Measurements from ENCODE around the gene MAP3K20. TPM values are rescaled to one million over a fixed set of nuclear protein-coding genes. Genes with fewer than 3 reads are reported as not detected.

The MAP3K20 gene
- total and polyA plus RNA-seq, 2 donors (not counting 1 experiment from before 2014, with no cell fraction given), result 105 to 138 TPM

GRCh38 chr2:173043476-173043875 lies 32.2 kb upstream of the MAP3K20 start:
- TF ChIP-seq CTCF (conservative IDR thresholded peaks at IDR 0.05 in 1 of 2, IDR thresholded peaks at IDR 0.05 in 1 of 2; ENCODE audit: low read depth in 1 of 2, low read length in 2 of 2), result no peak
- no peak for TF ChIP-seq EZH2 (IDR thresholded peaks at IDR 0.05; ENCODE audit: low read length, missing control alignments)
- no peaks in the 10 kb centered on the region for H4K20me1 ChIP-seq (ENCODE audit: control insufficient read depth, extremely low read depth, insufficient read depth, low read length)
- H3K79me2 ChIP-seq (ENCODE audit: control insufficient read depth, insufficient read depth, low read length), result no peaks in the 10 kb centered on the region
- no peaks in the 10 kb centered on the region for H3K27me3 ChIP-seq (ENCODE audit: control insufficient read depth, insufficient read depth, low read length)
- H3K4me3 ChIP-seq (replicated peaks in 1 of 4; ENCODE audit: control extremely low read depth in 1 of 4, insufficient read depth in 1 of 4, low read depth in 3 of 4, low read length in 4 of 4), result no peak overlapping the region
- H3K9ac ChIP-seq (ENCODE audit: insufficient read depth, low read length), result no peak overlapping the region
- no peak overlapping the region for H2AFZ ChIP-seq (ENCODE audit: low read length)
- no peaks in the 10 kb centered on the region for H3K36me3 ChIP-seq (ENCODE audit: control insufficient read depth, insufficient read depth, low read length)
- H3K4me2 ChIP-seq (ENCODE audit: extremely low read depth, insufficient read depth, low read length), result peak overlapping the region; percentile 8
- no peak overlapping the region for H3K27ac ChIP-seq (ENCODE audit: insufficient read depth, low read length)
- no peaks in the 10 kb centered on the region for H3K9me3 ChIP-seq (ENCODE audit: control insufficient read depth, insufficient read depth, low read depth, low read length)
- peaks cover 12% of the 10 kb centered on the region for H3K4me1 ChIP-seq (ENCODE audit: control insufficient read depth, extremely low read depth, insufficient read depth, low read length)
- no peak for DNase-seq (ENCODE audit: low read depth in 2 of 2)

GRCh38 chr2:173043897-173044519 lies 31.6 kb upstream of the MAP3K20 start:
- Histone ChIP-seq H3K4me3 (replicated peaks in 1 of 4; ENCODE audit: control extremely low read depth in 1 of 4, insufficient read depth in 1 of 4, low read depth in 3 of 4, low read length in 4 of 4) (no peak overlapping the region), H3K4me1 (ENCODE audit: control insufficient read depth, extremely low read depth, insufficient read depth, low read length) (peaks cover 14% of the 10 kb centered on the region), H3K79me2 (ENCODE audit: control insufficient read depth, insufficient read depth, low read length) (no peaks in the 10 kb centered on the region), H3K4me2 (ENCODE audit: extremely low read depth, insufficient read depth, low read length) (peak overlapping the region; percentile 8), H3K9ac (ENCODE audit: insufficient read depth, low read length) (no peak overlapping the region), H3K36me3 (ENCODE audit: control insufficient read depth, insufficient read depth, low read length) (no peaks in the 10 kb centered on the region), H3K9me3 (ENCODE audit: control insufficient read depth, insufficient read depth, low read depth, low read length) (no peaks in the 10 kb centered on the region), H4K20me1 (ENCODE audit: control insufficient read depth, extremely low read depth, insufficient read depth, low read length) (no peaks in the 10 kb centered on the region), H3K27me3 (ENCODE audit: control insufficient read depth, insufficient read depth, low read length) (no peaks in the 10 kb centered on the region), H2AFZ (ENCODE audit: low read length) (no peak overlapping the region), H3K27ac (ENCODE audit: insufficient read depth, low read length) (no peak overlapping the region)
- no peak for TF ChIP-seq EZH2 (IDR thresholded peaks at IDR 0.05; ENCODE audit: low read length, missing control alignments)
- no peak for TF ChIP-seq CTCF (conservative IDR thresholded peaks at IDR 0.05 in 1 of 2, IDR thresholded peaks at IDR 0.05 in 1 of 2; ENCODE audit: low read depth in 1 of 2, low read length in 2 of 2)
- no peak for DNase-seq (ENCODE audit: low read depth in 2 of 2)

GRCh38 chr2:173044686-173045085 lies 31.0 kb upstream of the MAP3K20 start:
- no peaks in the 10 kb centered on the region for H3K36me3 ChIP-seq (ENCODE audit: control insufficient read depth, insufficient read depth, low read length)
- H3K79me2 ChIP-seq (ENCODE audit: control insufficient read depth, insufficient read depth, low read length), result no peaks in the 10 kb centered on the region
- no peak overlapping the region for H3K4me2 ChIP-seq (ENCODE audit: extremely low read depth, insufficient read depth, low read length)
- no peaks in the 10 kb centered on the region for H3K27me3 ChIP-seq (ENCODE audit: control insufficient read depth, insufficient read depth, low read length)
- peaks cover 18% of the 10 kb centered on the region for H3K4me1 ChIP-seq (ENCODE audit: control insufficient read depth, extremely low read depth, insufficient read depth, low read length)
- no peaks in the 10 kb centered on the region for H4K20me1 ChIP-seq (ENCODE audit: control insufficient read depth, extremely low read depth, insufficient read depth, low read length)
- H3K4me3 ChIP-seq (replicated peaks in 1 of 4; ENCODE audit: control extremely low read depth in 1 of 4, insufficient read depth in 1 of 4, low read depth in 3 of 4, low read length in 4 of 4), result no peak overlapping the region
- H3K9ac ChIP-seq (ENCODE audit: insufficient read depth, low read length), result no peak overlapping the region
- no peak for TF ChIP-seq EZH2 (IDR thresholded peaks at IDR 0.05; ENCODE audit: low read length, missing control alignments)
- no peak for TF ChIP-seq CTCF (conservative IDR thresholded peaks at IDR 0.05 in 1 of 2, IDR thresholded peaks at IDR 0.05 in 1 of 2; ENCODE audit: low read depth in 1 of 2, low read length in 2 of 2)
- H3K9me3 ChIP-seq (ENCODE audit: control insufficient read depth, insufficient read depth, low read depth, low read length), result no peaks in the 10 kb centered on the region
- peak in 1 of 2 donors; percentile 20 for DNase-seq (ENCODE audit: low read depth in 2 of 2)
- no peak overlapping the region for H3K27ac ChIP-seq (ENCODE audit: insufficient read depth, low read length)
- H2AFZ ChIP-seq (ENCODE audit: low read length), result no peak overlapping the region
